Liver (tissue), 9 donors: ENCODE data around the gene GIMAP6. TPM values are rescaled to one million over a fixed set of nuclear protein-coding genes. Genes with fewer than 3 reads are reported as not detected.
"Not testable (repeated sequence)": the region's sequence is repeated elsewhere in the genome, so short reads cannot be mapped to it uniquely, and the experiment has no call there.

Source experiments
- DNase-seq: peaks from one replicate; pipeline ENCODE4 v3.0.0-alpha.2; 2017; ENCODE audit warnings: low spot score
- H3K27ac ChIP-seq, 2 donors: one replicate each; pipeline ENCODE4 v1.7.0; 2013; ENCODE audit warnings: inconsistent platforms in 2 of 2, low read length in 2 of 2, control low read depth in 1 of 2, low read depth in 1 of 2, mild to moderate bottlenecking in 1 of 2
- H3K27me3 ChIP-seq, 4 donors: one replicate each; pipeline versions ENCODE4 v1.6.1 to v1.7.0; 2013; ENCODE audit warnings: low read length in 3 of 4, inconsistent platforms in 1 of 4, mild to moderate bottlenecking in 1 of 4, moderate library complexity in 1 of 4; ENCODE audit not compliant: control insufficient read depth in 4 of 4, insufficient read depth in 4 of 4
- H3K36me3 ChIP-seq, 4 donors: one replicate each; pipeline versions ENCODE4 v1.6.1 to v1.7.0; 2013; ENCODE audit warnings: low read length in 3 of 4, mild to moderate bottlenecking in 3 of 4, low read depth in 1 of 4, moderate library complexity in 1 of 4; ENCODE audit not compliant: control insufficient read depth in 4 of 4, insufficient read depth in 3 of 4
- H3K4me1 ChIP-seq, 4 donors: one replicate each; pipeline versions ENCODE4 v1.6.1 to v1.7.0; 2013; ENCODE audit warnings: low read length in 3 of 4, mild to moderate bottlenecking in 3 of 4, moderate library complexity in 1 of 4; ENCODE audit not compliant: control insufficient read depth in 4 of 4, insufficient read depth in 4 of 4
- H3K4me3 ChIP-seq, 3 donors: one replicate each; pipeline versions ENCODE4 v1.6.1 to v1.7.0; 2013; ENCODE audit warnings: low read length in 3 of 3, control low read depth in 1 of 3, low read depth in 1 of 3, mild to moderate bottlenecking in 1 of 3
- H3K9ac ChIP-seq, 2 donors: one replicate each; pipeline ENCODE4 v1.7.0; 2013; ENCODE audit warnings: low read length in 2 of 2, mild to moderate bottlenecking in 2 of 2, moderate library complexity in 2 of 2, control low read depth in 1 of 2, low read depth in 1 of 2
- H3K9me3 ChIP-seq, 4 donors: one replicate each; pipeline versions ENCODE4 v1.6.1 to v1.7.0; 2013; ENCODE audit warnings: low read length in 3 of 4; ENCODE audit not compliant: control insufficient read depth in 4 of 4
- FOXA1 ChIP-seq: IDR thresholded peaks from 2 replicates; pipeline ENCODE4 v1.6.1; 2016; ENCODE audit warnings: antibody characterized with exemption
- FOXA2 ChIP-seq: IDR thresholded peaks from 2 replicates; pipeline ENCODE4 v1.6.1; 2016; ENCODE audit warnings: antibody characterized with exemption
- GABPA ChIP-seq, 2 donors: IDR thresholded peaks in 1 of 2; conservative IDR thresholded peaks in 1 of 2; 2 replicates each; pipeline ENCODE4 v1.6.1; 2016; ENCODE audit warnings: antibody characterized with exemption in 2 of 2, mild to moderate bottlenecking in 1 of 2, moderate library complexity in 1 of 2
- HNF4A ChIP-seq, 2 donors: conservative IDR thresholded peaks; 2 replicates each; pipeline ENCODE4 v1.6.1; 2016; ENCODE audit warnings: antibody characterized with exemption in 2 of 2, mild to moderate bottlenecking in 2 of 2
- HNF4G ChIP-seq: IDR thresholded peaks from 2 replicates; pipeline ENCODE4 v1.6.1; 2016; ENCODE audit warnings: antibody characterized with exemption
- MAX ChIP-seq: IDR thresholded peaks from 2 replicates; pipeline ENCODE4 v1.6.1; 2016; ENCODE audit warnings: antibody characterized with exemption
- NR2F2 ChIP-seq: IDR thresholded peaks from 2 replicates; pipeline ENCODE4 v1.6.1; 2016; ENCODE audit warnings: antibody characterized with exemption
- REST ChIP-seq: IDR thresholded peaks from 2 replicates; pipeline ENCODE4 v1.6.1; 2016; ENCODE audit warnings: antibody characterized with exemption, mild to moderate bottlenecking
- RXRA ChIP-seq, 2 donors: IDR thresholded peaks; 2 replicates each; pipeline ENCODE4 v1.6.1; 2017 to 2018; ENCODE audit warnings: antibody characterized with exemption in 2 of 2, mild to moderate bottlenecking in 1 of 2
- TAF1 ChIP-seq: conservative IDR thresholded peaks from 2 replicates; pipeline ENCODE4 v1.6.1; 2016; ENCODE audit warnings: antibody characterized with exemption, mild to moderate bottlenecking
- YY1 ChIP-seq: IDR thresholded peaks from 2 replicates; pipeline ENCODE4 v1.6.1; 2016; ENCODE audit warnings: antibody characterized with exemption, mild to moderate bottlenecking
- WGBS: extraction: QIAGEN DNeasy Blood & Tissue Kit; methylation state at CpG from one replicate; pipeline ENCODE4 v1.1.7; 2013; 5-methylcytosine and 5-hydroxymethylcytosine counted together
- polyA plus RNA-seq, 2 donors: library from polyadenylated mRNA; stranded (reverse) in 1 of 2; unstranded in 1 of 2; fragments of 200-250 nt in 1 of 2; fragments of >200 nt in 1 of 2; fragmentation: Nextera tagmentation in 1 of 2; extraction: Ambion mirVana in 1 of 2; gene quantifications; one replicate each; pipeline versions ENCODE4 v1.2.1 to v1.2.3, GENCODE V29; 2013 to 2015
- total RNA-seq, 2 donors: library from RNA; depleted of rRNA; stranded (reverse); fragments of >200 nt; gene quantifications; one replicate each; pipeline ENCODE4 v1.2.3, GENCODE V29; 2014
- TF ChIP-seq, protein P1 (sequence below): fragments of 150-350 bp; IDR thresholded peaks from 2 replicates; pipeline ENCODE4 v1.5.1; 2017; ENCODE audit warnings: improper control_type of control experiment, low read depth, low read length; ENCODE audit not compliant: missing input control
- donor health status: healthy.
- donor health status: healthy.
- donor health status: healthy.
- donor health status: healthy.
- donor health status: healthy.

Gene GIMAP6
- total and polyA plus RNA-seq, 4 donors, result 2.0 to 17.5 (median 11.9) TPM

DNA sequence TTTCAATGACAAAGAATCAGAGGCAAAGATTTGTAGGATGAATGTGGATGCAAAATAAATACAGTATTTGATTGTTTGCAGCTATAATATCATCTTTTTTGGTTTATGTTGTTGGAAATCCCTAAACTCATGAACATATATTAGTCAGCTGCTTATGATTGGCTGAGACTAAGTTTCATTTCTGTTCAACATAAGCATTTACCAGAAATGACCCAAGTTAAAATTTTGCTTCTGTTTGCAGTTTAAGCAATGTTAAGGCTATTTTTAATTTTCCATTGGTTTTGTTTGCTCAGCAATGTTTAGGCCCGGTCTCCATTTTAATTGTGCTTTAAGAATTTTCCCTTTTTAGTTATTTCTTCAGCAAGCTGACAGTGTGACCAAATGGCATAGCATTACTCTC is 22.0 kb downstream of the GIMAP6 start:
- H3K4me3 ChIP-seq, result no peak overlapping the region
- no peaks in the 10 kb centered on the region for H3K4me1 ChIP-seq
- H3K9me3 ChIP-seq, result no peaks in the 10 kb centered on the region
- H3K27ac ChIP-seq, result no peak overlapping the region
- TF ChIP-seq TAF1 (no peak), FOXA1 (no peak), NR2F2 (no peak), REST (no peak), GABPA (IDR thresholded peaks at IDR 0.05 in 1 of 2, conservative IDR thresholded peaks at IDR 0.05 in 1 of 2) (no peak), MAX (no peak), HNF4G (no peak), YY1 (no peak), HNF4A (conservative IDR thresholded peaks at IDR 0.05) (no peak), RXRA (IDR thresholded peaks at IDR 0.05) (no peak), FOXA2 (no peak)
- TF ChIP-seq, protein P1, sequence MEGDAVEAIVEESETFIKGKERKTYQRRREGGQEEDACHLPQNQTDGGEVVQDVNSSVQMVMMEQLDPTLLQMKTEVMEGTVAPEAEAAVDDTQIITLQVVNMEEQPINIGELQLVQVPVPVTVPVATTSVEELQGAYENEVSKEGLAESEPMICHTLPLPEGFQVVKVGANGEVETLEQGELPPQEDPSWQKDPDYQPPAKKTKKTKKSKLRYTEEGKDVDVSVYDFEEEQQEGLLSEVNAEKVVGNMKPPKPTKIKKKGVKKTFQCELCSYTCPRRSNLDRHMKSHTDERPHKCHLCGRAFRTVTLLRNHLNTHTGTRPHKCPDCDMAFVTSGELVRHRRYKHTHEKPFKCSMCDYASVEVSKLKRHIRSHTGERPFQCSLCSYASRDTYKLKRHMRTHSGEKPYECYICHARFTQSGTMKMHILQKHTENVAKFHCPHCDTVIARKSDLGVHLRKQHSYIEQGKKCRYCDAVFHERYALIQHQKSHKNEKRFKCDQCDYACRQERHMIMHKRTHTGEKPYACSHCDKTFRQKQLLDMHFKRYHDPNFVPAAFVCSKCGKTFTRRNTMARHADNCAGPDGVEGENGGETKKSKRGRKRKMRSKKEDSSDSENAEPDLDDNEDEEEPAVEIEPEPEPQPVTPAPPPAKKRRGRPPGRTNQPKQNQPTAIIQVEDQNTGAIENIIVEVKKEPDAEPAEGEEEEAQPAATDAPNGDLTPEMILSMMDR, result no peak
- H3K27me3 ChIP-seq, result no peaks in the 10 kb centered on the region
- 72% methylated on average over 1 of the region's 1 CpG for WGBS
- H3K36me3 ChIP-seq, result no peaks in the 10 kb centered on the region
- DNase-seq, result no peak
- H3K9ac ChIP-seq, result no peak overlapping the region

DNA sequence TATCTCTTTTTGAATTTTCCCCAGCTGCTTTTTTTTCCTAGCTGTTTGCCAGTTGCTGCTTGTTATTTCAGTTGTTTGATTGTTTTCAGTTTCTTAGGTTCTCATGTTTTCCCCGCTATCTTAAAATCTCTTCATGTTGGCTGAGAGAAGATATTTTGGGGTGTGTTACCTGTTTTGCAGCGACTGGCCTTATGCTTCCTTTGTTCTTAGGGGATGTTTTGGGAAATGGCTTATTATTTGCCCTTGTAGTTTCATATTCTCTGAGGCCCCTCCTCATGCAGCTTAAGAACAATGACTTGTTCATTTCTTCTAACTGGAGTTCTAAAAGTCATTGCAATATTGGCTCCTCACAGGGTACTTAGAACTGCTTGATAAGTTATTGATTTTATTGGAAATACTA is 28.6 kb downstream of the GIMAP6 start:
- not testable (repeated sequence) for H3K27ac ChIP-seq, DNase-seq, H3K27me3 ChIP-seq, H3K4me1 ChIP-seq, H3K9me3 ChIP-seq, H3K9ac ChIP-seq, H3K4me3 ChIP-seq, H3K36me3 ChIP-seq
- WGBS, result 72% methylated on average over 2 of the region's 2 CpGs

DNA sequence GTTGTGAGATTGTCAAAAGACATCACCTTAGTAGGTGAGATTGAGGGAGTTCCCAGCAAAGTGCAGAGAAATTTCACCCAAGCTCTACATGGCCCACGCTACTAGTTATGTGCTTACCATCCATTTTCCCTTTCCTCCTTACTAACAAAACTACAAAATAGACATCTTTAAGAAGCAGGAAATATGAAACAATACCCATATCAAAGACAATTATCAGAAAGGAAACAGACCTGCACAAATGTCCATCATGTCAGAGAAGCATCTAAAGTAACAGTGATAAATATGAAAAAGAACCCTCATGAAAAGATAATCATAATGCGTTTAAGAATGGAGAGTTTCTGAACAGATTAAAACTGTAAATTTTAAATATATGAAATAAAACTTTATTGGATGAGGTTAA is 36.8 kb downstream of the GIMAP6 start:
- Histone ChIP-seq H3K27ac (no peak overlapping the region), H3K9ac (no peak overlapping the region), H3K4me1 (no peaks in the 10 kb centered on the region), H3K27me3 (no peaks in the 10 kb centered on the region), H3K4me3 (no peak overlapping the region), H3K36me3 (no peaks in the 10 kb centered on the region), H3K9me3 (peaks cover 0 to 4% (median 1%) of the 10 kb centered on the region in 4 donors)
- WGBS, result 70% methylated on average over 2 of the region's 2 CpGs
- DNase-seq, result no peak
- TF ChIP-seq TAF1, result no peak
- no peak for TF ChIP-seq YY1
